ENCODE data around the gene GLIPR1. TPM values are rescaled to one million over a fixed set of nuclear protein-coding genes. Genes with fewer than 3 reads are reported as not detected.
A peak's percentile ranks its signal among the peaks of the same experiment; 100 is the strongest.
"Not testable (repeated sequence)": the region's sequence is repeated elsewhere in the genome, so short reads cannot be mapped to it uniquely, and the experiment has no call there.

GLIPR1 gene
- total RNA-seq, 2 donors from 2014 or later: 6.3 to 10.0 TPM

GRCh38 chr12:75479963-75480461 is 543 bp upstream of the GLIPR1 start:
- DNase-seq (peak; percentile 27 to 36), ATAC-seq (replicated peaks in 1 of 2) (peak; percentile 30 to 44)
- no peaks in the 10 kb centered on the region for H3K27me3 Mint-ChIP-seq (ENCODE audit: low read depth)

GRCh38 chr12:75481013-75481705 is 604 bp downstream of the GLIPR1 start:
- Mint-ChIP-seq H3K4me3 (peak overlapping the region; percentile 83 to 86), H3K9me3 (no peaks in the 10 kb centered on the region), H3K36me3 (ENCODE audit: insufficient read depth in 2 of 2) (peaks cover 2% of the 10 kb centered on the region in 2 donors), H3K27me3 (ENCODE audit: low read depth) (no peaks in the 10 kb centered on the region), H3K27ac (peak overlapping the region; percentile 97), H3K4me1 (ENCODE audit: low read depth) (peaks cover 89% of the 10 kb centered on the region)
- DNase-seq (no peak), ATAC-seq (replicated peaks in 1 of 2) (no peak)

More at GRCh38 chr12:75479963-75480461, 543 bp upstream of the GLIPR1 start:
- H3K27ac Mint-ChIP-seq: peak overlapping the region; percentile 97
- H3K4me3 Mint-ChIP-seq: peak overlapping the region; percentile 83 to 86
- H3K36me3 Mint-ChIP-seq (ENCODE audit: insufficient read depth in 2 of 2): peaks cover 2% of the 10 kb centered on the region in 2 donors
- no peaks in the 10 kb centered on the region for H3K9me3 Mint-ChIP-seq
- peaks cover 94% of the 10 kb centered on the region for H3K4me1 Mint-ChIP-seq (ENCODE audit: low read depth)

- Mint-ChIP-seq H3K4me1 (ENCODE audit: low read depth) (peaks cover 88% of the 10 kb centered on the region), H3K36me3 (ENCODE audit: insufficient read depth in 2 of 2) (peaks cover 2% of the 10 kb centered on the region in 2 donors), H3K27ac (peak overlapping the region; percentile 97), H3K27me3 (ENCODE audit: low read depth) (no peaks in the 10 kb centered on the region), H3K9me3 (no peaks in the 10 kb centered on the region), H3K4me3 (peak overlapping the region; percentile 83 to 86)
- ATAC-seq (replicated peaks in 1 of 2): no peak
- DNase-seq: no peak
Measured at GRCh38 chr12:75481774-75482173, 1.2 kb downstream of the GLIPR1 start.

- ATAC-seq (replicated peaks in 1 of 2) (no peak), DNase-seq (no peak)
- H3K9me3 Mint-ChIP-seq: no peaks in the 10 kb centered on the region
- H3K27me3 Mint-ChIP-seq (ENCODE audit: low read depth): no peaks in the 10 kb centered on the region
- H3K36me3 Mint-ChIP-seq (ENCODE audit: insufficient read depth in 2 of 2): peaks cover 2% of the 10 kb centered on the region in 2 donors
- peak overlapping the region; percentile 83 to 86 for H3K4me3 Mint-ChIP-seq
- H3K27ac Mint-ChIP-seq: peak overlapping the region; percentile 62
- peaks cover 81% of the 10 kb centered on the region for H3K4me1 Mint-ChIP-seq (ENCODE audit: low read depth)
Measured at GRCh38 chr12:75482646-75483045, 2.1 kb downstream of the GLIPR1 start.

- ATAC-seq (replicated peaks in 1 of 2) (no peak), DNase-seq (no peak)
- Mint-ChIP-seq H3K27ac (peak overlapping the region; percentile 62), H3K4me1 (ENCODE audit: low read depth) (peaks cover 73% of the 10 kb centered on the region), H3K9me3 (no peaks in the 10 kb centered on the region), H3K36me3 (ENCODE audit: insufficient read depth in 2 of 2) (peaks cover 2% of the 10 kb centered on the region in 2 donors), H3K4me3 (peak overlapping the region; percentile 80 to 86), H3K27me3 (ENCODE audit: low read depth) (no peaks in the 10 kb centered on the region)
Measured at GRCh38 chr12:75483431-75483830, 2.9 kb downstream of the GLIPR1 start.

- not testable (repeated sequence) for H3K9me3 Mint-ChIP-seq; H3K27me3 Mint-ChIP-seq (ENCODE audit: low read depth); H3K36me3 Mint-ChIP-seq (ENCODE audit: insufficient read depth in 2 of 2); DNase-seq; ATAC-seq (replicated peaks in 1 of 2)
- Mint-ChIP-seq H3K4me3 (peak overlapping the region in 1 of 2 donors; percentile 80), H3K4me1 (ENCODE audit: low read depth) (peaks cover 73% of the 10 kb centered on the region), H3K27ac (peak overlapping the region; percentile 60)
Measured at GRCh38 chr12:75484450-75484849, 3.9 kb downstream of the GLIPR1 start.

- no peak for DNase-seq
- Mint-ChIP-seq H3K36me3 (ENCODE audit: insufficient read depth in 2 of 2) (peaks cover 2 to 3% of the 10 kb centered on the region in 2 donors), H3K27me3 (ENCODE audit: low read depth) (no peaks in the 10 kb centered on the region), H3K4me1 (ENCODE audit: low read depth) (peaks cover 53% of the 10 kb centered on the region), H3K4me3 (no peak overlapping the region), H3K27ac (no peak overlapping the region), H3K9me3 (no peaks in the 10 kb centered on the region)
- no peak for ATAC-seq (replicated peaks in 1 of 2)
Measured at GRCh38 chr12:75487308-75487707, 6.8 kb downstream of the GLIPR1 start.

GRCh38 chr12:75488553-75488952 is 8.0 kb downstream of the GLIPR1 start:
- ATAC-seq (replicated peaks in 1 of 2) (no peak), DNase-seq (no peak)
- no peak overlapping the region for H3K4me3 Mint-ChIP-seq
- peaks cover 45% of the 10 kb centered on the region for H3K4me1 Mint-ChIP-seq (ENCODE audit: low read depth)
- peaks cover 2 to 3% of the 10 kb centered on the region in 2 donors for H3K36me3 Mint-ChIP-seq (ENCODE audit: insufficient read depth in 2 of 2)
- no peaks in the 10 kb centered on the region for H3K9me3 Mint-ChIP-seq
- H3K27ac Mint-ChIP-seq: no peak overlapping the region
- H3K27me3 Mint-ChIP-seq (ENCODE audit: low read depth): no peaks in the 10 kb centered on the region

- no peak for DNase-seq
- peaks cover 3 to 5% of the 10 kb centered on the region in 2 donors for H3K36me3 Mint-ChIP-seq (ENCODE audit: insufficient read depth in 2 of 2)
Measured at GRCh38 chr12:75489187-75489586, 8.6 kb downstream of the GLIPR1 start.

GRCh38 chr12:75489613-75490210 is 9.2 kb downstream of the GLIPR1 start:
- ATAC-seq (replicated peaks in 1 of 2) (peak; percentile 97 to 98), DNase-seq (peak; percentile 44 to 65)
- Mint-ChIP-seq H3K4me3 (peak overlapping the region; percentile 50 to 62), H3K27me3 (ENCODE audit: low read depth) (no peaks in the 10 kb centered on the region), H3K4me1 (ENCODE audit: low read depth) (peaks cover 35% of the 10 kb centered on the region), H3K27ac (peak overlapping the region; percentile 1), H3K9me3 (no peaks in the 10 kb centered on the region), H3K36me3 (ENCODE audit: insufficient read depth in 2 of 2) (peaks cover 3 to 5% of the 10 kb centered on the region in 2 donors)

More at GRCh38 chr12:75489187-75489586, 8.6 kb downstream of the GLIPR1 start:
- no peaks in the 10 kb centered on the region for H3K9me3 Mint-ChIP-seq
- H3K27ac Mint-ChIP-seq: peak overlapping the region; percentile 1
- no peaks in the 10 kb centered on the region for H3K27me3 Mint-ChIP-seq (ENCODE audit: low read depth)
- H3K4me1 Mint-ChIP-seq (ENCODE audit: low read depth): peaks cover 40% of the 10 kb centered on the region
- H3K4me3 Mint-ChIP-seq: peak overlapping the region; percentile 50 to 62
- ATAC-seq (replicated peaks in 1 of 2): peak; percentile 1

GRCh38 chr12:75491169-75491568 is 10.6 kb downstream of the GLIPR1 start:
- Mint-ChIP-seq H3K4me1 (ENCODE audit: low read depth) (peaks cover 30% of the 10 kb centered on the region), H3K9me3 (no peaks in the 10 kb centered on the region), H3K27me3 (ENCODE audit: low read depth) (no peaks in the 10 kb centered on the region), H3K27ac (no peak overlapping the region), H3K4me3 (no peak overlapping the region), H3K36me3 (ENCODE audit: insufficient read depth in 2 of 2) (peaks cover 3 to 5% of the 10 kb centered on the region in 2 donors)
- DNase-seq (no peak), ATAC-seq (replicated peaks in 1 of 2) (no peak)

GRCh38 chr12:75503459-75503858 is 22.9 kb downstream of the GLIPR1 start:
- H3K27ac Mint-ChIP-seq: no peak overlapping the region
- DNase-seq (no peak), ATAC-seq (replicated peaks in 1 of 2) (no peak)
- no peaks in the 10 kb centered on the region for H3K27me3 Mint-ChIP-seq (ENCODE audit: low read depth)
- H3K4me3 Mint-ChIP-seq: no peak overlapping the region
- H3K4me1 Mint-ChIP-seq (ENCODE audit: low read depth): peaks cover 13% of the 10 kb centered on the region
- H3K36me3 Mint-ChIP-seq (ENCODE audit: insufficient read depth in 2 of 2): peaks cover 7 to 21% of the 10 kb centered on the region in 2 donors
- no peaks in the 10 kb centered on the region for H3K9me3 Mint-ChIP-seq

GRCh38 chr12:75503866-75504265 is 23.3 kb downstream of the GLIPR1 start:
- DNase-seq: no peak
- H3K4me3 Mint-ChIP-seq: no peak overlapping the region
- no peaks in the 10 kb centered on the region for H3K27me3 Mint-ChIP-seq (ENCODE audit: low read depth)
- H3K27ac Mint-ChIP-seq: no peak overlapping the region
- H3K9me3 Mint-ChIP-seq: no peaks in the 10 kb centered on the region
- ATAC-seq (replicated peaks in 1 of 2): no peak
- peaks cover 7 to 18% of the 10 kb centered on the region in 2 donors for H3K36me3 Mint-ChIP-seq (ENCODE audit: insufficient read depth in 2 of 2)
- peaks cover 16% of the 10 kb centered on the region for H3K4me1 Mint-ChIP-seq (ENCODE audit: low read depth)

Measured in activated T-cell treated with anti-CD3 and anti-CD28 coated beads, Interleukin-2, amount 50 U/mL, for 72 hours (primary cell).